Epithelial cell of proximal tubule (primary cell): ENCODE data around the gene GATA6. TPM values are rescaled to one million over a fixed set of nuclear protein-coding genes. Genes with fewer than 3 reads are reported as not detected.
A peak's percentile ranks its signal among the peaks of the same experiment; 100 is the strongest.

Experiments used
- DNase-seq: peaks from one replicate; pipeline ENCODE4 v3.0.0-alpha.2; 2011; ENCODE audit warnings: low read depth
- H3K4me3 ChIP-seq: 2 replicates; pipeline ENCODE4 v1.5.1; 2011; ENCODE audit warnings: low read depth, mild to moderate bottlenecking, low read length
- total RNA-seq: library from RNA; depleted of rRNA; stranded (reverse); fragments of >200 nt; gene quantifications from 2 replicates; pipeline ENCODE4 v1.2.3, GENCODE V29; 2015
- TF ChIP-seq, protein P1 (sequence below): conservative IDR thresholded peaks from 2 replicates; pipeline ENCODE4 v1.5.1; 2012; ENCODE audit warnings: low read depth, mild to moderate bottlenecking, low read length

The GATA6 gene
- total RNA-seq, 1 donor from 2014 or later: 1.2 TPM

DNA sequence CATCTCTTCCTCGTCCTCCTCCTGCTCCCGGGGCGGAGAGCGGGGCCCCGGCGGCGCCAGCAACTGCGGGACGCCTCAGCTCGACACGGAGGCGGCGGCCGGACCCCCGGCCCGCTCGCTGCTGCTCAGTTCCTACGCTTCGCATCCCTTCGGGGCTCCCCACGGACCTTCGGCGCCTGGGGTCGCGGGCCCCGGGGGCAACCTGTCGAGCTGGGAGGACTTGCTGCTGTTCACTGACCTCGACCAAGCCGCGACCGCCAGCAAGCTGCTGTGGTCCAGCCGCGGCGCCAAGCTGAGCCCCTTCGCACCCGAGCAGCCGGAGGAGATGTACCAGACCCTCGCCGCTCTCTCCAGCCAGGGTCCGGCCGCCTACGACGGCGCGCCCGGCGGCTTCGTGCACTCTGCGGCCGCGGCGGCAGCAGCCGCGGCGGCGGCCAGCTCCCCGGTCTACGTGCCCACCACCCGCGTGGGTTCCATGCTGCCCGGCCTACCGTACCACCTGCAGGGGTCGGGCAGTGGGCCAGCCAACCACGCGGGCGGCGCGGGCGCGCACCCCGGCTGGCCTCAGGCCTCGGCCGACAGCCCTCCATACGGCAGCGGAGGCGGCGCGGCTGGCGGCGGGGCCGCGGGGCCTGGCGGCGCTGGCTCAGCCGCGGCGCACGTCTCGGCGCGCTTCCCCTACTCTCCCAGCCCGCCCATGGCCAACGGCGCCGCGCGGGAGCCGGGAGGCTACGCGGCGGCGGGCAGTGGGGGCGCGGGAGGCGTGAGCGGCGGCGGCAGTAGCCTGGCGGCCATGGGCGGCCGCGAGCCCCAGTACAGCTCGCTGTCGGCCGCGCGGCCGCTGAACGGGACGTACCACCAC is 2.1 kb downstream of the GATA6 start:
- DNase-seq: no peak
- H3K4me3 ChIP-seq: peak overlapping the region; percentile 79
- TF ChIP-seq, protein P1, sequence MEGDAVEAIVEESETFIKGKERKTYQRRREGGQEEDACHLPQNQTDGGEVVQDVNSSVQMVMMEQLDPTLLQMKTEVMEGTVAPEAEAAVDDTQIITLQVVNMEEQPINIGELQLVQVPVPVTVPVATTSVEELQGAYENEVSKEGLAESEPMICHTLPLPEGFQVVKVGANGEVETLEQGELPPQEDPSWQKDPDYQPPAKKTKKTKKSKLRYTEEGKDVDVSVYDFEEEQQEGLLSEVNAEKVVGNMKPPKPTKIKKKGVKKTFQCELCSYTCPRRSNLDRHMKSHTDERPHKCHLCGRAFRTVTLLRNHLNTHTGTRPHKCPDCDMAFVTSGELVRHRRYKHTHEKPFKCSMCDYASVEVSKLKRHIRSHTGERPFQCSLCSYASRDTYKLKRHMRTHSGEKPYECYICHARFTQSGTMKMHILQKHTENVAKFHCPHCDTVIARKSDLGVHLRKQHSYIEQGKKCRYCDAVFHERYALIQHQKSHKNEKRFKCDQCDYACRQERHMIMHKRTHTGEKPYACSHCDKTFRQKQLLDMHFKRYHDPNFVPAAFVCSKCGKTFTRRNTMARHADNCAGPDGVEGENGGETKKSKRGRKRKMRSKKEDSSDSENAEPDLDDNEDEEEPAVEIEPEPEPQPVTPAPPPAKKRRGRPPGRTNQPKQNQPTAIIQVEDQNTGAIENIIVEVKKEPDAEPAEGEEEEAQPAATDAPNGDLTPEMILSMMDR: no peak

DNA sequence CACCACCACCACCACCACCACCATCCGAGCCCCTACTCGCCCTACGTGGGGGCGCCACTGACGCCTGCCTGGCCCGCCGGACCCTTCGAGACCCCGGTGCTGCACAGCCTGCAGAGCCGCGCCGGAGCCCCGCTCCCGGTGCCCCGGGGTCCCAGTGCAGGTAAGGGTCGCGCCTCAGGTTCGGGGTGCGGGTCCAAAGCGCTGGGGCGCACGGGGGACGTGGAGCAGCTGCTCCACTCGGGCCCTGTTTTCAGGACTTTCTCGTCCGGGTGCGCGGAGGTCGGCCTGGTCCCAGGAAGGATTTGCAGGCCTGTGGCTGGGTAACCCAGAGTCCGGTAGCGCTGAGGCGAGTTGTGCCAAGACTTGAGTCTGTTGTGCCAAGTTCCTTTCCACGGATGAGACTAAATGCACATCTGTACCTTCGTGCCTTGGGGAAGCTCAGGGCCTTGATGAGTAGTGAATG is 2.8 kb downstream of the GATA6 start:
- no peak for DNase-seq
- H3K4me3 ChIP-seq: no peak overlapping the region
- TF ChIP-seq, protein P1: no peak

DNA sequence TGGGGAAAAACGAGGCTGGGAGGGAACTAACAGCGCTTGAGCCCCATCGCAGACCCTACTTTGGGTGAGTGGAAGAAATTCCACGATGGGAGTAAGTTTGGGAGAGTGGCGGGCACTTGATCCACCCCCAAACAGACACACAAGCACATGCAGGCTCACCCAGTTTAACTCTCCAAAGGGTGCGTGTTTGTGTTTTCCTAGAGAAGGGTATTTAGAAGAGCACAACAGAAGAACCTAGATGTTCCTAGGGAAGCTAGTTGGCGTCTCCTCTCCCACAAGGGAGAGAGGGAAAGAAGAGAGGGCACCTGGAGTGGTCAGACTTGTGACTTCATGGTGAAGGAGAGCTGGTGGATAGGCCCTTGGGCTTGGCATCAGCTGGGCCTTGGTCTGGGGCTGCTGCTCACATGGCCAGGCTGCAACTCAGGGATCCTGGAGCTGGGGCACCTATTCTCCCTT is 3.2 kb downstream of the GATA6 start:
- no peak for DNase-seq
- TF ChIP-seq, protein P1: no peak
- H3K4me3 ChIP-seq: no peak overlapping the region

DNA sequence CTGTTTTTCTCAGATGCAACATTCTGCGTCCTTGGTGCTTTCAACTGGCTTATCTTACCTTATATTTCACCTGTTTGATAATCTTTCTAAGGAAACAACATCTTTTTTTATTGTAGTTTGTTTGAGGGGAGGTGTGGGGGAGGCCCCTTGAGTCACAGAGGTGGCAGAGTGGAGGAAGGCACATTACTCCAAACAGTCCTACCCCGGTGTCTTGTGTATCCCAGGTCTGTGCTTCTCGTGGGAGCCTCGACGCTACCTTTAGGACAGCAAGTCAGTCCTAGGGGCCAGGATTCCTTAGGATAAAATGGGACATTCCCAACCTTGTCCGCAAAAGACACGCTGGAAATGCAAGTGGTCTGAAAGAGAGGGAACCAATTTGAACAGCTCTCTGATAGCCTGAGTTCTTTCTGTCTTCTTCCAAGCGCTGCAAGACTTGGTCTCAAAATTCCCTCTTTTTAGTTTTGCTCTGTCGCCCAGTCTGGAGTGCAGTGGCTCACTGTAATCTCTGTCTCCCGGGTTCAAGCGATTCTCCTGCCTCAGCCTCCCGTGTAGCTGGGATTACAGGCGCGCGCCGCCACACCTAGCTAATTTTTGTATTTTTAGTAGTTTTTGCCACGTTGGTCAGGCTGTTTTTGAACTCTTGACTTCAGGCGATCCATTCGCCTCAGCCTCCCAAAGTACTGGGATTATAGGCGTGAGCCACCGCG is 4.0 kb downstream of the GATA6 start:
- TF ChIP-seq, protein P1: no peak
- no peak overlapping the region for H3K4me3 ChIP-seq
- no peak for DNase-seq

DNA sequence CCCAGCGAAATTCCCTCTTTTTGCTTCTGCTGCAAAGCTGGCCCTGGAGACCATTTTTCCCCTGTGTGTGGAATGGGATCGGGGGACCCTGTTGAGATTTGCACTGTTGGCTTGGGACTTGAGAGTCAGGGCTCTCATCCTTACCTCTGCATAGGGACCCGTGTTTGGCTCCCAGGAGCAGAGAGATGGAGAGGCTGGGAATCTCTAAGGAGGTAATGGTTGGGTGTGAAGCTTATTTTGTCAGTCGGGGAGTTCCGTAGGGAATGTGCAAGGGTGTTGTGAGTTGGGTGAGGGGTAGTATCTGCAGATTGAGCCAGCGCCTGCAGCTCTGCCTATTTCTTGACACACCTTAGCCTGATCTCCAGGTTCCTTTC is 4.5 kb downstream of the GATA6 start:
- DNase-seq: no peak
- no peak overlapping the region for H3K4me3 ChIP-seq
- TF ChIP-seq, protein P1: no peak

DNA sequence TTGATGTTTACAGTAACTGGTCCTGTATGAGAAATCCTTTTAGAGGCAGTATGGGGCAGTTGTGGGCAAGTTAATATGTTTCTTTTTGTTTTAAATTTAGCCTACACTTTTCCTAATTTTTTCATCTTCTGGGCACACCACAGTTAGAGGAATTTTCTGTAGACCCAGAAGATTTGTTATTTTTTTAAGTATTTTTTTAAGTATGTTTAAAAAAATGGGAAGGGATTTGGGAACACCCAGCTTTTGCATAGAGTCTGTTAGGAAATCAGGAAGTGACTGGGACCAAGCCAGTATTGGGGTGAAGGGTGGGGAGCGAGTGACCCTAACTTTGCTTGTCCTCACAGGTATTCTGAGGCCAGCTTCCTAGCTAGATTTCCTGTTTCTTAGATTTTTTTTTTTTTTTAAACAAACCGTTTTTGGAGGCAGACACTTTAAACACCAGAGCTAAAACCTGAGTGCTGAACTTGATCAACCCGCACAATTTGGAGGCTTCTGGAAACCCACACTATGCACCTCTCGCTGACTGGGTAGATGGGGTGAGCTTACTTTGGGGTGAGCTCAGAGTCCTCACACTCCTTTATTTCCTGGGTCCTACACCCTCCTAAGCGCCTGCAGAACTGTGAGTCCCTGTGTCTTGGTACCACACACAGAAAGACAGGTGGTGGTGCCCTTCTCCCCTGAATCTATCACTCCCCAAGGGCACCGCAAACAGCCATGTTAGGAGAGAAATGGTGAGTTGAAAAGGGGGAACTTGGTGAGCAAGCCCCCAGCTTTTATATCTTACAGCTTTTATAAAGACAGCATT is 5.2 kb downstream of the GATA6 start:
- TF ChIP-seq, protein P1: peak; percentile 44
- DNase-seq: no peak
- no peak overlapping the region for H3K4me3 ChIP-seq
